Ovary (tissue), 9 donors: ENCODE measurements around the gene SLC12A5. TPM values are rescaled to one million over a fixed set of nuclear protein-coding genes. Genes with fewer than 3 reads are reported as not detected.

ENCODE experiments used
- DNase-seq, 5 donors: peaks; one replicate each; pipeline ENCODE4 v3.0.0-alpha.2; 2019 to 2020
- H3K27ac ChIP-seq, 2 donors: fragments of 200-600 bp; one replicate each; pipeline versions ENCODE4 v1.5.1 to v1.8.0; 2019 to 2022
- H3K27me3 ChIP-seq: fragments of 200-600 bp; one replicate; pipeline ENCODE4 v1.8.0; 2022
- H3K36me3 ChIP-seq: fragments of 200-600 bp; sonication (generic); one replicate; pipeline ENCODE4 v1.5.1; 2019
- H3K4me1 ChIP-seq: one replicate; pipeline ENCODE4 v1.8.1; 2013; ENCODE audit warnings: mild to moderate bottlenecking, moderate library complexity; ENCODE audit not compliant: insufficient read depth
- H3K4me3 ChIP-seq: fragments of 200-600 bp; sonication (generic); one replicate; pipeline ENCODE4 v1.5.1; 2017
- H3K9me3 ChIP-seq, 2 donors: fragments of 200-600 bp in 1 of 2; sonication (generic) in 1 of 2; one replicate each; pipeline versions ENCODE4 v1.5.1 to v1.8.1; 2013 to 2019; ENCODE audit warnings: mild to moderate bottlenecking in 1 of 2, moderate library complexity in 1 of 2
- EP300 ChIP-seq: sonication (generic); formaldehyde crosslinking; IDR thresholded peaks from one replicate; pipeline ENCODE4 v1.6.1; 2017; ENCODE audit warnings: antibody characterized with exemption
- POLR2A ChIP-seq: fragments of 450-650 bp; IDR thresholded peaks from one replicate; pipeline ENCODE4 v1.6.1; 2017; ENCODE audit warnings: antibody characterized with exemption, mild to moderate bottlenecking, moderate library complexity
- WGBS, 3 donors: extraction: QIAGEN DNeasy Blood & Tissue Kit in 1 of 3; methylation state at CpG; one replicate each; pipeline versions ENCODE4 v1.1.5 to v1.1.7; 2013 to 2017; 5-methylcytosine and 5-hydroxymethylcytosine counted together
- intact Hi-C, 4 donors: fragments of 100-400 bp; cut with DNase I; formaldehyde crosslinking; loops; one replicate each; pipeline versions ENCODE4 v1.11.0 to v1.15.1; 2022 to 2023
- polyA plus RNA-seq, 2 donors: library from polyadenylated mRNA; stranded (reverse); fragments of 200-250 nt in 1 of 2; fragments of 350-450 nt in 1 of 2; fragmentation: Illumina TruSeq in 1 of 2; extraction: RNeasy Lipid Tissue Mini Kit (QIAGEN cat#74804) in 1 of 2; gene quantifications; one replicate each; pipeline ENCODE4 v1.2.3, GENCODE V29; 2013 to 2014
- total RNA-seq, 7 donors: library from RNA; depleted of rRNA in 2 of 7; stranded (reverse); fragments of >200 nt in 2 of 7; fragmentation: NEBNext Ultra II Directional in 3 of 7; extraction: Animal tissue kit (Norgen Biotek cat#: 25700) in 3 of 7; gene quantifications; one replicate each; pipeline versions ENCODE4 v1.1.0 to v1.2.4, GENCODE V29; 2016 to 2023
- TF ChIP-seq, protein P1 (sequence below), 3 donors: fragments of 450-650 bp in 2 of 3; fragments of 200-600 bp in 1 of 3; IDR thresholded peaks; one replicate each; pipeline versions ENCODE4 v1.5.1 to v1.8.0; 2016 to 2022; ENCODE audit warnings: antibody characterized with exemption in 3 of 3, mild to moderate bottlenecking in 1 of 3
- donor health status: DM: no; HTN: no; CAD: no; lungs with moderate emphysema.
- donor health status: DM: no; HTN: no; CAD: no.
- donor health status: Bipolar disorder and iron deficiency.
- donor health status: DM: yes; HTN: yes; CAD: no.
- donor health status: DM: no; HTN: no; CAD: no.
- donor health status: DM: yes; HTN: yes; CAD: no.

SLC12A5 gene
- total and polyA plus RNA-seq, 9 donors, result 1.1 to 3.8 (median 1.4) TPM; not detected in 2

DNA sequence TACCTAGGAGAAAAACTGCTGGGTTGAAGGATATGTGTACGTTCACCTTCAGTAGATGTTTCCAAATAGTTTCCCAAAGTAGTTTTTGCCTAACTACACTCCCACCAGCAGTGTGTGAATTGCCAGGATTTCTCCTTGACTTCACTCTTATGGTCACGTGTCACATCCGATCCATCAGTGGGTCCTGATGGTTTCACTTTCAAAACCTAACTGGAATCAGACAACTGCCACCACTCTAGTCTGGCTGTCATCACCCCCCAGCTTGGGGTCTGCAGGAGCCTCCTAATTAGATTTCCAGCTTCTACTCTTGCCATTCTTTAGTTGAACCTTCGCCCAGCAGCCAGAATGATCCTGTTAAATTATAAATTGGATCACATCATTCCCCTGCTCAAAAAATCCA is 8.5 kb upstream of the SLC12A5 start:
- intact Hi-C loops, result loop anchor here in 1 of 4 donors (10.0 kb wide), 1 partner anchor 154 kb away; no protein-coding TSS in a partner anchor
- Histone ChIP-seq H3K4me1 (peaks cover 2% of the 10 kb centered on the region), H3K27me3 (peaks cover 7% of the 10 kb centered on the region), H3K4me3 (no peak overlapping the region), H3K36me3 (no peaks in the 10 kb centered on the region), H3K27ac (no peak overlapping the region), H3K9me3 (no peaks in the 10 kb centered on the region)
- no peak for TF ChIP-seq POLR2A
- TF ChIP-seq, protein P1, sequence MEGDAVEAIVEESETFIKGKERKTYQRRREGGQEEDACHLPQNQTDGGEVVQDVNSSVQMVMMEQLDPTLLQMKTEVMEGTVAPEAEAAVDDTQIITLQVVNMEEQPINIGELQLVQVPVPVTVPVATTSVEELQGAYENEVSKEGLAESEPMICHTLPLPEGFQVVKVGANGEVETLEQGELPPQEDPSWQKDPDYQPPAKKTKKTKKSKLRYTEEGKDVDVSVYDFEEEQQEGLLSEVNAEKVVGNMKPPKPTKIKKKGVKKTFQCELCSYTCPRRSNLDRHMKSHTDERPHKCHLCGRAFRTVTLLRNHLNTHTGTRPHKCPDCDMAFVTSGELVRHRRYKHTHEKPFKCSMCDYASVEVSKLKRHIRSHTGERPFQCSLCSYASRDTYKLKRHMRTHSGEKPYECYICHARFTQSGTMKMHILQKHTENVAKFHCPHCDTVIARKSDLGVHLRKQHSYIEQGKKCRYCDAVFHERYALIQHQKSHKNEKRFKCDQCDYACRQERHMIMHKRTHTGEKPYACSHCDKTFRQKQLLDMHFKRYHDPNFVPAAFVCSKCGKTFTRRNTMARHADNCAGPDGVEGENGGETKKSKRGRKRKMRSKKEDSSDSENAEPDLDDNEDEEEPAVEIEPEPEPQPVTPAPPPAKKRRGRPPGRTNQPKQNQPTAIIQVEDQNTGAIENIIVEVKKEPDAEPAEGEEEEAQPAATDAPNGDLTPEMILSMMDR (IDR thresholded peaks at IDR 0.05), result no peak
- no peak for TF ChIP-seq EP300
- WGBS, 3 donors, result 78 to 85% (median 80%) methylated on average over 4 of the region's 4 CpGs
- DNase-seq, result no peak

DNA sequence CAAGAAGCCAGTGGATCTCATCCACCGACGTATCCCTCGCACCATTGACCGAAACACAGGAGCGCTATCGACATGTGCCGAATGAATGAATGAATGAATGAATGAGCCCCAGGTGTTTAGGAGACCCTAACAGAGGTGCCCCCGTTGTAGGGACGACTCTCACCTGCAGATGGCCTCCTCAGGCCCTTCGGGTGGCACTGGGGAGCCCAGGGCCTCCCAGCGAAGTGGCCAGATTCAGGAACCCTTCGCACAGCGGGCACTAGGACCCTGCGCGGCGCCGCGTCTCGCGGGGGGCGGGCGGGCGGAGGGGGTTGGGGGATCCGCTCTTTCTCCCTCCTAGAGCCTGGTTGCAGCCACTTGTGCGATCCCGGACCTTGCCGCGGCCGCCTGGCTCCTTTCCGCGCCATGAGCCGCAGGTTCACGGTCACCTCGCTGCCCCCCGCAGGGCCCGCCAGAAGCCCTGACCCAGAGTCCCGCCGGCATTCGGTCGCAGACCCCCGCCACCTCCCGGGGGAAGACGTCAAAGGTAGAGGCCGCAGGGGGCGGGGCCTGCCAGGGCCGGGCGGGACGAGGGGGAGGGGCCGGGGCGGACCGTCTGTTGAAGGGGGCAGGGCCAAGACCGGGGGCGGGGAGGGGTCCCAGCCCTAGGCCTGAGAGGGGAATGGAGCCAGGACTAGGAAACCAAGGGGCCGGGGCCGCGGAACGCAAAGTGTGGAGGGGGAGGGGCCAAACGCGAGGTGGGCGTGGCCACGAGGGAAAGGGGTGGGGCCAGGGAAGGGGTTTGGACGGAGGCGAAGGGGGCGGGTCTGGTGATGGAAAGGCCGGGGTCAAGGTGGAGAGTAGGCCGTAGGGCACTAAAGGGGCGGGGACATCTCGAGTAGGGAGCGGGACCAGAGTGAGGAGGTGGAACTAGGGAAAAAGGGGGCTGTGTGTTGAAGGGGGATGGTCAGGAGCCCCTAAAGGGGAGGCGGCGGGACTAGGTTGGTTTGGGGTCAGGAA is 7.4 kb upstream of the SLC12A5 start:
- intact Hi-C loops, result loop anchor here in 1 of 4 donors (10.0 kb wide), 1 partner anchor 153 kb away; no protein-coding TSS in a partner anchor
- H3K27ac ChIP-seq, result no peak overlapping the region
- peaks cover 7% of the 10 kb centered on the region for H3K27me3 ChIP-seq
- DNase-seq, result peak in 3 of 5 donors; percentile 27 to 46 (median 31)
- TF ChIP-seq, protein P1 (IDR thresholded peaks at IDR 0.05), result no peak
- no peak for TF ChIP-seq POLR2A
- no peak for TF ChIP-seq EP300
- no peaks in the 10 kb centered on the region for H3K9me3 ChIP-seq
- H3K36me3 ChIP-seq, result no peaks in the 10 kb centered on the region
- peaks cover 2% of the 10 kb centered on the region for H3K4me1 ChIP-seq
- 5 to 7% (median 7%) methylated on average over 66 to 71 of the region's 71 CpGs for whole genome bisulfite sequencing, 3 donors
- peak overlapping the region; percentile 18 for H3K4me3 ChIP-seq

- intact Hi-C loops, result loop anchor here in 1 of 4 donors (10.0 kb wide), 1 partner anchor 152 kb away; no protein-coding TSS in a partner anchor
- no peaks in the 10 kb centered on the region for H3K9me3 ChIP-seq
- DNase-seq, result peak; percentile 30 to 69 (median 51)
- TF ChIP-seq, protein P1 (IDR thresholded peaks at IDR 0.05), result peak in 2 of 3 donors; percentile 35 to 46
- TF ChIP-seq POLR2A, result no peak
- TF ChIP-seq EP300, result no peak
- peaks cover 7% of the 10 kb centered on the region for H3K27me3 ChIP-seq
- 1 to 2% (median 1%) methylated on average over 36 to 37 of the region's 37 CpGs for WGBS, 3 donors
- H3K27ac ChIP-seq, result no peak overlapping the region
- H3K4me1 ChIP-seq, result peaks cover 2% of the 10 kb centered on the region
- no peak overlapping the region for H3K4me3 ChIP-seq
- no peaks in the 10 kb centered on the region for H3K36me3 ChIP-seq
Measured at GRCh38 chr20:46022411-46023147, 6.4 kb upstream of the SLC12A5 start.

GRCh38 chr20:46023148-46023484 is 5.9 kb upstream of the SLC12A5 start:
- WGBS, 3 donors, result 34 to 37% (median 36%) methylated on average over 8 of the region's 8 CpGs
- Histone ChIP-seq H3K4me1 (peaks cover 2% of the 10 kb centered on the region), H3K9me3 (no peaks in the 10 kb centered on the region), H3K4me3 (no peak overlapping the region), H3K27ac (no peak overlapping the region), H3K27me3 (peaks cover 7% of the 10 kb centered on the region), H3K36me3 (no peaks in the 10 kb centered on the region)
- no peak for DNase-seq
- TF ChIP-seq, protein P1 (IDR thresholded peaks at IDR 0.05), result no peak
- TF ChIP-seq POLR2A, result no peak
- no peak for TF ChIP-seq EP300
- intact Hi-C loops, result loop anchor here in 1 of 4 donors (10.0 kb wide), 1 partner anchor 152 kb away; no protein-coding TSS in a partner anchor
